Endodermal cell (in vitro differentiated cells): ENCODE data around the gene TALDO1. TPM values are rescaled to one million over a fixed set of nuclear protein-coding genes. Genes with fewer than 3 reads are reported as not detected.

Experiments used
- DNase-seq: peaks from one replicate; pipeline ENCODE4 v3.0.0-alpha.2; 2017
- H3K27ac ChIP-seq: 2 replicates; pipeline ENCODE4 v1.5.1; 2013; ENCODE audit warnings: mild to moderate bottlenecking, low read depth, low read length, moderate library complexity
- H3K27me3 ChIP-seq: 2 replicates; pipeline ENCODE4 v1.6.1; 2013; ENCODE audit warnings: mild to moderate bottlenecking, low read length, moderate library complexity; ENCODE audit not compliant: insufficient read depth, control insufficient read depth, poor library complexity, severe bottlenecking
- H3K36me3 ChIP-seq: 2 replicates; pipeline ENCODE4 v1.7.0; 2013; ENCODE audit warnings: mild to moderate bottlenecking, low read length, moderate library complexity; ENCODE audit not compliant: control insufficient read depth, insufficient read depth
- H3K4me1 ChIP-seq: one replicate; pipeline ENCODE4 v1.7.0; 2013; ENCODE audit warnings: low read length; ENCODE audit not compliant: control insufficient read depth, insufficient read depth
- H3K4me3 ChIP-seq: 2 replicates; pipeline ENCODE4 v1.5.1; 2013; ENCODE audit warnings: mild to moderate bottlenecking, low read length, moderate library complexity
- H3K9ac ChIP-seq: 2 replicates; pipeline ENCODE4 v1.6.1; 2013; ENCODE audit warnings: mild to moderate bottlenecking, low read length, moderate library complexity; ENCODE audit not compliant: poor library complexity, severe bottlenecking; ENCODE audit errors: extremely low read depth
- H3K9me3 ChIP-seq: 2 replicates; pipeline ENCODE4 v1.6.1; 2013; ENCODE audit warnings: mild to moderate bottlenecking, low read length, moderate library complexity; ENCODE audit not compliant: control insufficient read depth
- H3K27ac Mint-ChIP-seq: 2 replicates; pipeline ENCODE4 v1.8.0; 2020; ENCODE audit warnings: mixed read lengths
- H3K27me3 Mint-ChIP-seq: 2 replicates; pipeline ENCODE4 v1.8.0; 2021; ENCODE audit warnings: mild to moderate bottlenecking, mixed read lengths; ENCODE audit not compliant: insufficient read depth
- H3K36me3 Mint-ChIP-seq: 2 replicates; pipeline ENCODE4 v1.8.0; 2020; ENCODE audit warnings: low read depth, mixed read lengths
- H3K4me1 Mint-ChIP-seq: 2 replicates; pipeline ENCODE4 v1.8.0; 2020; ENCODE audit warnings: mixed read lengths
- H3K4me3 Mint-ChIP-seq: 2 replicates; pipeline ENCODE4 v1.8.0; 2020; ENCODE audit warnings: mild to moderate bottlenecking, moderate library complexity, mixed read lengths
- H3K9me3 Mint-ChIP-seq: 2 replicates; pipeline ENCODE4 v1.8.0; 2020; ENCODE audit warnings: mild to moderate bottlenecking, mixed read lengths
- CTCF ChIP-seq: fragments of 200-600 bp; sonication (generic); conservative IDR thresholded peaks from 2 replicates; pipeline ENCODE4 v1.5.0; 2021; ENCODE audit warnings: antibody characterized with exemption, mild to moderate bottlenecking
- WGBS, 2 experiments: methylation state at CpG; one replicate each; pipeline versions ENCODE4 v1.1.5 to v1.1.7; 2013; ENCODE audit warnings: missing lambda C conversion rate in 2 of 2, mixed read lengths in 1 of 2; ENCODE audit not compliant: insufficient coverage in 1 of 2, insufficient read length in 1 of 2; 5-methylcytosine and 5-hydroxymethylcytosine counted together
- total RNA-seq, 2 donors: library from RNA; stranded (reverse); fragmentation: NEBNext Ultra II Directional in 1 of 2; extraction: Animal tissue kit (Norgen Biotek cat#: 25700) in 1 of 2; gene quantifications; 2 replicates in 1 of 2; 3 replicates in 1 of 2; pipeline ENCODE4 v1.2.1, GENCODE V29; 2021

TALDO1 gene
- total RNA-seq, 2 donors from 2014 or later, result 177 to 221 TPM

- no peak overlapping the region for H3K27ac ChIP-seq
- H3K36me3 ChIP-seq, result no peaks in the 10 kb centered on the region
- Mint-ChIP-seq H3K4me1 (no peaks in the 10 kb centered on the region), H3K9me3 (peaks cover 2% of the 10 kb centered on the region), H3K27me3 (peaks cover 35% of the 10 kb centered on the region), H3K4me3 (no peak overlapping the region), H3K27ac (no peak overlapping the region), H3K36me3 (no peaks in the 10 kb centered on the region)
- no peak for TF ChIP-seq CTCF
- H3K27me3 ChIP-seq, result peaks cover 34% of the 10 kb centered on the region
- no peaks in the 10 kb centered on the region for H3K9me3 ChIP-seq
- H3K4me1 ChIP-seq, result no peaks in the 10 kb centered on the region
- no peak for DNase-seq
- no peak overlapping the region for H3K9ac ChIP-seq
- 82 to 84% methylated on average over 16 to 28 of the region's 28 CpGs for WGBS, 2 experiments
- H3K4me3 ChIP-seq, result no peak overlapping the region
These were observed 26.0 kb upstream of the TALDO1 start for GRCh38 chr11:721247-721740.

DNA sequence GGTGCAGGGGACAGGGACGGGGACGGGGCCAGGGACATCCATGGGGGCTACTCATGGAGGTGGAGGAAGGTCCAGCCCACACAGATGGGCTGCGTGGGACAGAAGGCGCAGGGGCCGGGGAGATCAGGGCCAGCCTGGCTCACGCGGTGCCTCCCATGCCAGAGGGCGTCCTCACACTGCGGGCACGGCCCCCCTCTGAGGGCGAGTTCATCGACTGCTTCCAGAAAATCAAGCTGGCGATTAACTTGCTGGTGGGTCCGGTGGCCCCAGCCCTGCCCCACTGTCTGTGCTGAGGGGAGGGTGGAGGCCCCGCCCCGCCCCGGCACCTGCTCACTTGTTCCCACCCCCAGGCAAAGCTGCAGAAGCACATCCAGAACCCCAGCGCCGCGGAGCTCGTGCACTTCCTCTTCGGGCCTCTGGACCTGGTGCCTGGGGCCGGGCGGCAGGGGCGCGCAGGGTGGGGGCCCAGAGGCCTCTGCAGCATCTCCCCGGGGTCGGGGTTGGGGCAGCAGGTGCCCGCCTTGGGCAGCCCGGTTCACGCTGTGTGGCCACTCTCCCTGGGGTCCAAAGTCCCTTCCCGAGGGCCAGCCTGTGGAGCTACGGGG, 25.4 kb upstream of the TALDO1 start:
- Mint-ChIP-seq H3K4me3 (no peak overlapping the region), H3K36me3 (no peaks in the 10 kb centered on the region), H3K27ac (no peak overlapping the region), H3K9me3 (no peaks in the 10 kb centered on the region), H3K4me1 (no peaks in the 10 kb centered on the region), H3K27me3 (peaks cover 40% of the 10 kb centered on the region)
- H3K36me3 ChIP-seq, result no peaks in the 10 kb centered on the region
- peaks cover 39% of the 10 kb centered on the region for H3K27me3 ChIP-seq
- H3K9me3 ChIP-seq, result no peaks in the 10 kb centered on the region
- WGBS, 2 experiments, result 88 to 92% methylated on average over 20 to 33 of the region's 33 CpGs
- H3K27ac ChIP-seq, result no peak overlapping the region
- H3K9ac ChIP-seq, result no peak overlapping the region
- TF ChIP-seq CTCF, result no peak
- no peak overlapping the region for H3K4me3 ChIP-seq
- H3K4me1 ChIP-seq, result no peaks in the 10 kb centered on the region
- no peak for DNase-seq

DNA sequence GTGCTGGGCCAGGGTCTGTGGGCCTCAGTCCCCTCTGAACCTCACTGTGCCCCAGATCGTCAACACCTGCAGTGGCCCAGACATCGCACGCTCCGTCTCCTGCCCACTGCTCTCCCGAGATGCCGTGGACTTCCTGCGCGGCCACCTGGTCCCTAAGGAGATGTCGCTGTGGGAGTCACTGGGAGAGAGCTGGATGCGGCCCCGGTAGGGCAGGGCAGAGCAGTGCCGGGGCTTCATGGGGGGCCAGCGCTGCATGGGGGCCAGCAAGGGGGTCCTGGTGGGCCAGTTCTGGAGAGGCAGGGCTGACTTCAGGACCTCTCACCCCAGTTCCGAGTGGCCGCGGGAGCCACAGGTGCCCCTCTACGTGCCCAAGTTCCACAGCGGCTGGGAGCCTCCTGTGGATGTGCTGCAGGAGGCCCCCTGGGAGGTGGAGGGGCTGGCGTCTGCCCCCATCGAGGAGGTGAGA, 24.9 kb upstream of the TALDO1 start:
- Mint-ChIP-seq H3K4me3 (no peak overlapping the region), H3K4me1 (no peaks in the 10 kb centered on the region), H3K27ac (no peak overlapping the region), H3K36me3 (no peaks in the 10 kb centered on the region), H3K9me3 (no peaks in the 10 kb centered on the region), H3K27me3 (peaks cover 42% of the 10 kb centered on the region)
- Histone ChIP-seq H3K36me3 (no peaks in the 10 kb centered on the region), H3K4me1 (no peaks in the 10 kb centered on the region), H3K4me3 (no peak overlapping the region), H3K27me3 (peaks cover 45% of the 10 kb centered on the region), H3K27ac (no peak overlapping the region), H3K9me3 (no peaks in the 10 kb centered on the region), H3K9ac (no peak overlapping the region)
- no peak for TF ChIP-seq CTCF
- DNase-seq, result no peak
- 93 to 97% methylated on average over 12 to 18 of the region's 20 CpGs for WGBS, 2 experiments
